ENCODE results near the gene SLC26A11.
"Not testable (repeated sequence)": the region's sequence is repeated elsewhere in the genome, so short reads cannot be mapped to it uniquely, and the experiment has no call there.

The SLC26A11 gene

GRCh38 chr17:80198144-80198661 is 22.0 kb upstream of the SLC26A11 start:
- no peak for DNase-seq

- not testable (repeated sequence) for DNase-seq
Observed at GRCh38 chr17:80199295-80199694, 20.9 kb upstream of the SLC26A11 start.

GRCh38 chr17:80201446-80201845 is 18.8 kb upstream of the SLC26A11 start:
- no peak for DNase-seq

GRCh38 chr17:80202197-80202596 is 18.0 kb upstream of the SLC26A11 start:
- DNase-seq, result no peak

DNA sequence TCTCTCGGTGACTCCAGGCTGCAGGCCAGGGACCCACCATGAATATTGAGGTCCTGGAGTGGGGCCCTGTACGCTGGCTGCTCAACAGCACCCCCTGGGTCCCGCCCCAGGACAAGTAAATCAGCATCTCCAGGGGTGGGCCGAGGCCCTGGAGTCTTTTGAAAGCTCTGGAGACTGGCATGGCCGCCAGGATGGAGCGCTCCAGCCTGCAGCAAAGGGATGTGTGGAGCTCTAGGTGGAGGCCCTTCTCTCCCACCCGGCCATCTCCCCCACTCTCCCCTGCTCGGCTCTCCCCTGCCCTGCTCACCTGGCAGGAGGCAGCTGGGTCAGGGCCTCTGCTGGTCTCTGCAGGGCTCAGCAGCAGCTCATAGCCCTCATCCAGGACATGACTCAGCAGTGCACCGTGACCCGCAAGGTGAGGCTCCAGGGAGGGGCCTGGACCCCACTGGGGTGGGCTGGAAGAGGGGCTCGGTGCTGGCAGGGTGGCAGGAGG is 16.7 kb upstream of the SLC26A11 start:
- DNase-seq, result peak; percentile 19

DNA sequence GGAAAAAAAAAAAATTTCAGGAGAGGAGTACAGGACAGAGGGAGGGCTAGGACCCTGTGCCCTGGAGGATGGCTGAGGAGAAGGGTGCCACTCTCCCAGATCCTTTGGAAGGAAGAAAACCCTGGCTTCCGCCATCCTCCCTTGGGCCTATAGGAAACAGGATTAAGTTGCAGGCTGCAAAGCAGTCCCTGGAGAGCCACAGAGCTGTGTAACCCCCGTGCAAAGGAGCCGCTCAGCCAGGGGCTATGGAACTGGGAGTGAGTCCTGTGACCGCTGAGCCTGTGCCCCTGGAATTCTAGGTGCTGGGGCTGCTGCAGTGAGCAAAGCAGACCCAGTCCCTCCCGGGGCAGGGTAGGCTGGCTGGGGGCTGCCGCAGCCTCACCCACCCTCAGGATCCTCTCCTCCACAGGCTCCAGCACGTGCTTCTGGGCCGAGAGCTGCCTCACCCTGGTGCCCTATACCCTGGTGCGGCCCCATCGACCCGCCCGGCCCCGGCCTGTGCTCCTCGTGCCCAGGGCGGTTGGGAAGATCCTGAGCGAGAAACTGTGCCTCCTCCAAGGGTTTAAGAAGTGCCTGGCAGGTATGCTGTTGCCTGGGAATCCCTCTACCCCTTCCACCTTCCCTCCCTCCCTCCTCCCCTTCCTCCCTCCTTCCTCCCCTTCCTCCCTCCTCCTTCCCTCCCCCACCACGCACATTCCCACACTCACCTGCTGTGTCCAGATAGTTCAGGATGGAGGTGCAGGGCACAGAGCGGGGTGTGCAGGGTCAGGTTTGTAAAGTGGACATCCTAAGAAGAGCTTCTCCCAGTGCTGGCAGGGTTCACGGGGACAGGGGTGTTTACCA is 15.4 kb upstream of the SLC26A11 start:
- no peak for DNase-seq

DNA sequence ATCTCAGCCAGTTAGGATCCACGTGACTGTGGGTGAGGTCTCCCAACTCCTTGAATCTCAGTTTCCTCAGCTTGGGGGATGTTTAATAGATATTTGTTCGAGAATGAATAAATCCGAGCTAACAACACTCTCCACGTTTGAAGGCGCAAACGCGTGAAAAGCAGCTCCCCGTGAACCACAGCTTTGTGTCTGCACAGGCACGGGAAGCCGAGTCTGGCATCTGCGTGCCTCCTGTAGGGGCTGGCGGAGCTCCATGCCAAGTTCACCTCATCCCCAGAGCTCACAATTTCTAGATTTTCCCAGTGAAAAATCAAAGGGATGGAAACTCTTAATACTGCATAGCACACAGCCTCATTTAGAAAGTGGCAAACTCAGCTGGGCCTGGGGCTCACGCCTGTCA is 14.4 kb upstream of the SLC26A11 start:
- no peak for DNase-seq

- DNase-seq, result no peak
Observed at GRCh38 chr17:80208050-80208449, 12.2 kb upstream of the SLC26A11 start.

DNA sequence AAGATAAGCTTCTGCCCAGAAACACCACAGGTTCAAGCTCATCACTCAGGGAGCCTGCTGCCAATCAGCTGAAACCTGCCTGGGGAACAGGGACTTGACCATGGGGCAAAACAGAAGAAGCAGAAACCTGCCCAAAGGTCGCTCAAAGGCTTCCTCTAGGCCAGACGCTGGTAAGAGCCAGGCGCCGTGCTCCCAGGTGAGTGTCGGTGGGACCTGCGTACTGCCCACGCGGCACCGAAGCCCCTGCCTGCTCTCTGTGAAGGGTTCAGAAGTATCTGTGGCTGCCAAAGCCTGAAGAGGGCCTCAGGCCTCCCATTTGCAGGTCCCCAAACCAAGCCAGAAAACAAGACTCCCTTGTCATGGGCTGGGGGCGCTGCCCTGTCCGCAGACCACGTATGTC is 10.5 kb upstream of the SLC26A11 start:
- DNase-seq, result no peak

GRCh38 chr17:80210348-80211108 is 9.7 kb upstream of the SLC26A11 start:
- no peak for DNase-seq

- DNase-seq, result no peak
Observed at GRCh38 chr17:80212109-80212508, 8.1 kb upstream of the SLC26A11 start.

- no peak for DNase-seq
Observed at GRCh38 chr17:80212511-80212910, 7.7 kb upstream of the SLC26A11 start.

GRCh38 chr17:80212962-80213642 is 7.1 kb upstream of the SLC26A11 start:
- DNase-seq, result peak; percentile 55

GRCh38 chr17:80213643-80213975 is 6.6 kb upstream of the SLC26A11 start:
- no peak for DNase-seq

GRCh38 chr17:80214012-80214877 is 6.0 kb upstream of the SLC26A11 start:
- no peak for DNase-seq

DNA sequence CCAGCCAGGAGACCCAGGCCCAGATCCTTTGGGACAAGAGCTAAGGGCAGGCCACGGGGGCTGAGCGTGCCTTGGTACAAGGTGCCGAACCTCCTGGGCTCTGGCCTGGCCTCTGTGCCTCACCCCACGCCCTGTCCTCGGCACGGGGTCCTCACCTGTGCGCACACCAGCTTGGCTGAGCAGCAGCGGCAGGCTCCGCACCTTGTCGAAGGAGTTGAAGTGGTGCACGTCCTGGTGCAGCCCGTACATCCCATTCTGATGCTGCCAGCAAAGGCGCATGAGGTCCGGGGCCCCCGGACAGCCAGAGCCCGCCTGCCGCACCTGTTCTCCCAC is 5.4 kb upstream of the SLC26A11 start:
- no peak for DNase-seq

DNA sequence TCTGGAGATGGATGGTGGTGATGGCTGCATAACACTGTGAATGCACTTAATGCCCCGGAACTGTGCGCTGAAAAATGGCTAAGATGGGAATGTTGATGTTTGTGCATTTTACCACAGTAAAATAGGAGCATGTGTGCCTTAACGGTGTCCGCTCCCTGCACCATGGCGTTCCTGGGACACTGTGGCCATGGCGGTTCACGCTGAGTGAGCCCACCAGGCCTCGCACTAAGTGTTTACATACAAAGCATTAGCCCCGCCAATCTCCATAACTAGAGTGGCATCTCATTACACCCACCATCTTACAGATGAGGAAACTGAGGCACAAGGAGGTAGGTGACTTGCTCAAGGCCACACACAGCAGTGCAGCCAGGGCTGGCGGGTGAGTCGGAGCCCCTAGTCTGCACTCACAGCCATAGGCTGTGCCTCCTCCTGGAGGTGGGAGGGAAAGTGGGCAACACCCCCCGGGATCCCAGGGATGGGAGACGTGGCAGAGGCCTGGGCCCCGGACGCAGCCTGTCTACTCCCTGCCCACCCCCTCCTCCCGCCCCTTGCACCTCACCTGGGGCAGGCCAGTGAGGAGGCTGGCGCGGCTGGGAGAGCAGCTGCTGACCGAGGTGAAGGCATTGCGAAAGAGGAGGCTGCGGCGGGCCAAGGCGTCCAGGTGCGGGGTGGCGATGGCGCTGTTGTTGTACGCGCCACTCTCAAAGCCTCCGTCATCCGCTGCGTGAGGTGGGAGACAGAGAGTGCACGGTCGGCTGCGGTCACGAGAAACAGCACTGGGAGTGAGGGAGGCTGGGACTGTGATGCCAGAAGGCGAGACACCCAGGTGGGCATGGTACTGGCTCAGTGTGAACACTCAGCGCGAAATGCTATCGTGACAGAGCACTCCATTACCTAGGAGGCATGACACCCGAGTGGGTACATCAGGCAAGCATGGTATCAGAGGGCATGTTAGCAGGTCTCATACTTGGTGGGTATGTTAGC is 3.5 kb upstream of the SLC26A11 start:
- no peak for DNase-seq

GRCh38 chr17:80217703-80218362 is 2.4 kb upstream of the SLC26A11 start:
- DNase-seq, result no peak

DNA sequence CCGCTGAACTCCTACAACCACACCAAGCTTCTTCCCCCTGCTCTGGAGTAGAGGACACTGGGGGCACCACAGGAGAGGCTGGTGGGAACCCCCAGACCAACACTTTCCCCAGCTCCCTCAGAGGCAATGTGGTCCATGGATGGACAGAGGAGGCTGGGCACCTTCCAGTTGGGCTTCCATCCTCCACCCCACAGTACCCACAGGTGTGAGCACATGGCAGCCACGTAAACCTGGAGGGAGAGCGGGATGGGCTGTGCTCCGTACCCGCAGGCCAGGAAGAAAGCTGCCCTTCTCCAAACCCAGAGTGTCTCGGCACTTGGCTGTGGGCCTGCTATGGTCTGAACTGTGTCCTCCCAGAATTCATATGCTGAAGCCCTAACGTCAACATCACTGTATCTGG is 1.8 kb upstream of the SLC26A11 start:
- no peak for DNase-seq

DNA sequence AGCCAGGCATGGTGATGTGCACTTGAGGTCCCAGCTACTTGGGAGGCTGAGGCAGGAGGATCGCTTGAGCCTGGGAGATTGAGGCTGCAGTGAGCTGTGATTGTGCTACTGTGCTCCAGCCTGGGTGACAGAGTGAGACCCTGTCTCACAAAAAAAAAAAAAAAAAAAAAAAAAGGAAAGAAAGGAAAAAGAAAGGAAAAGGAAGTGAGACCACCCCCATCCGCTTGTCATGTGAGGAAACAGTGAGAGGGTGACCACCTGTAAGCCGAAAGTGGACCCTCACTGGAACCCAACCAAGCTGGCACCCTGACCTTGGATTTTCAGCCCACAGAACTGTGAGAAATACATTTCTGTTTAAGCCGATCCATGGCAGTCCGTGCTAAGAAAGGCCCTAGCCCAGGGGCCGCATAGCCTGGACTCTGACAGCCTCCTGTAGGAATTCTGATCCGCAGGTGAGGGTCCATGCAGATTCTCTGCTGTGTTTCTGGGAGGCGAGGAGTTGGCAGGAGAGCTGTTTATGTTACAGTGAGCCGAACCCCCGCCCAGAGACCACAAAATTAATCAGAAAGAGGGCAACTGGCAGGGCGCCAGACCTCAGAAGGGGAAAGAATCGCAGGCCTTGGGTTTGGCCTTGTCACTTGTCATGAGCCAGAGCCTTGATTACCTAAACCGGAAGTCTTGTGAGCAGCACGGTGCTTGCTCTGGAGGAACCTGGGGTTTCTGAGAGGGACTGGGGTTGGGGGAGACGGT is 1.0 kb upstream of the SLC26A11 start:
- DNase-seq, result peak; percentile 98
